ENCODE measurements around the gene FBN1. TPM values are rescaled to one million over a fixed set of nuclear protein-coding genes. Genes with fewer than 3 reads are reported as not detected.

Gene FBN1
- total and polyA plus RNA-seq, 8 donors = 83.1 to 144 (median 94.0) TPM

- DNase-seq (no peak), ATAC-seq (no peak)
- H3K9me3 ChIP-seq = no peaks in the 10 kb centered on the region
- no peaks in the 10 kb centered on the region for H3K36me3 ChIP-seq
- intact Hi-C loops (cut with DNase I) = no loop called here
- H3K4me3 ChIP-seq = no peak overlapping the region
- H3K27me3 ChIP-seq = no peaks in the 10 kb centered on the region
- no peak for TF ChIP-seq CTCF (IDR thresholded peaks at IDR 0.05)
- no peak overlapping the region for H3K27ac ChIP-seq
- no peaks in the 10 kb centered on the region for H3K4me1 ChIP-seq
These were observed 8.6 kb upstream of the FBN1 start for GRCh38 chr15:48653913-48654670.

GRCh38 chr15:48653216-48653615 lies 7.7 kb upstream of the FBN1 start:
- Histone ChIP-seq H3K27me3 (no peaks in the 10 kb centered on the region), H3K9me3 (no peaks in the 10 kb centered on the region), H3K36me3 (no peaks in the 10 kb centered on the region), H3K27ac (no peak overlapping the region), H3K4me1 (no peaks in the 10 kb centered on the region), H3K4me3 (no peak overlapping the region)
- ATAC-seq (no peak), DNase-seq (no peak)
- no peak for TF ChIP-seq CTCF (IDR thresholded peaks at IDR 0.05)
- intact Hi-C loops (cut with DNase I) = no loop called here

- no peaks in the 10 kb centered on the region for H3K4me1 ChIP-seq
- no peak overlapping the region for H3K4me3 ChIP-seq
- ATAC-seq (no peak), DNase-seq (no peak)
- H3K36me3 ChIP-seq = no peaks in the 10 kb centered on the region
- no peaks in the 10 kb centered on the region for H3K9me3 ChIP-seq
- no peaks in the 10 kb centered on the region for H3K27me3 ChIP-seq
- intact Hi-C loops (cut with DNase I) = no loop called here
- no peak for TF ChIP-seq CTCF (IDR thresholded peaks at IDR 0.05)
- no peak overlapping the region for H3K27ac ChIP-seq
These were observed 7.1 kb upstream of the FBN1 start for GRCh38 chr15:48652510-48653076.

- H3K4me1 ChIP-seq = peaks cover 0 to 6% of the 10 kb centered on the region in 2 donors
- intact Hi-C loops (cut with DNase I) = no loop called here
- no peak for TF ChIP-seq CTCF (IDR thresholded peaks at IDR 0.05)
- no peak overlapping the region for H3K27ac ChIP-seq
- DNase-seq (no peak), ATAC-seq (no peak)
- peaks cover 0 to 9% of the 10 kb centered on the region in 2 donors for H3K27me3 ChIP-seq
- H3K4me3 ChIP-seq = no peak overlapping the region
- H3K36me3 ChIP-seq = no peaks in the 10 kb centered on the region
- no peaks in the 10 kb centered on the region for H3K9me3 ChIP-seq
These were observed 5.4 kb upstream of the FBN1 start for GRCh38 chr15:48650931-48651330.

GRCh38 chr15:48647962-48648361 lies 2.5 kb upstream of the FBN1 start:
- Histone ChIP-seq H3K27me3 (peaks cover 14 to 38% of the 10 kb centered on the region in 2 donors), H3K4me1 (peaks cover 0 to 24% of the 10 kb centered on the region in 2 donors), H3K9me3 (no peaks in the 10 kb centered on the region), H3K4me3 (no peak overlapping the region), H3K27ac (no peak overlapping the region), H3K36me3 (no peaks in the 10 kb centered on the region)
- TF ChIP-seq CTCF (IDR thresholded peaks at IDR 0.05) = no peak
- intact Hi-C loops (cut with DNase I) = no loop called here
- DNase-seq = peak in 1 of 4 donors; percentile 35
- ATAC-seq = no peak
